GM21825 (cell line): ENCODE measurements around the gene C19orf38.
"Not testable (repeated sequence)": the region's sequence is repeated elsewhere in the genome, so short reads cannot be mapped to it uniquely, and the experiment has no call there.

Experiments
- ATAC-seq: cut with Tn5 transposase; IDR thresholded peaks from one replicate; pipeline ENCODE4 v1.9.1; 2021; ENCODE audit warnings: mild to moderate bottlenecking, moderate library complexity; ENCODE audit not compliant: unreplicated experiment

The C19orf38 gene

DNA sequence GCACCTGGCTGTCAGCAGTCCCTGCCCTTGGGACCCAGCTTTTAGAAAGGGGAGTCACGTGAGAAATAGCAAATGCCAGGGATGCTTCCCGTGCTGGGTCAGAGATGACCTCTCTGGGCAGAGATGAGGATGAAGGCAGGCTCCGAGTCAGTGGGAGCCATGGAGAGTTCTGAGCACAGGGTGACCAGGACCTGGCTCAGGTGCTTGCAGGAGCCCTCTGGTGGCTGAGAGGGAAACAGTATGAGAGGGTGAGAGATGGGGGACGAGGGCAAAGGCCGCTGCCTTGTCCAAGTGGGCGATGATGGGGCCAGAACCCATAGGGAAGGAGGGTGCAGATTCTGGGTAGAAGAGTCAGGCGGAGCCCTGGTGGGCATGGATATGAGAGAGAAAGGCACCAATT, 28.0 kb upstream of the C19orf38 start:
- ATAC-seq: no peak

DNA sequence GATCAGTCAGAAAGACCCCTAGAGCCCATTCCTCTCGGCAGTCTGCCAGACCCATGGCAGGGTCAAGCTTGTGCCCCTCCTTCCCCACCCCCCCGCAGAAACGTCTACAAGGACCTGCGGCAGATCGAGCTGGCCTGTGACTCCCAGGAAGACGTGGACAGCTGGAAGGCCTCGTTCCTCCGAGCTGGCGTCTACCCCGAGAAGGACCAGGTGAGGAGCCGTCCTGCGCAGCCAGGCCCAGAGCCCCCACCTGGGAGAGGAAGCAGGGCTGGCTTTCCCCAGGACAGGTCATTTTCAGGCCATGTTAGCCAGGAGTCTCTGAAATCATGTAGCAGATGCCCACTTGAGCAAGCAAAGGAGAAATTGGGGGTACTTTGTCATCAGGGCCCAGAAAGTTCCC, 24.5 kb upstream of the C19orf38 start:
- ATAC-seq: no peak

DNA sequence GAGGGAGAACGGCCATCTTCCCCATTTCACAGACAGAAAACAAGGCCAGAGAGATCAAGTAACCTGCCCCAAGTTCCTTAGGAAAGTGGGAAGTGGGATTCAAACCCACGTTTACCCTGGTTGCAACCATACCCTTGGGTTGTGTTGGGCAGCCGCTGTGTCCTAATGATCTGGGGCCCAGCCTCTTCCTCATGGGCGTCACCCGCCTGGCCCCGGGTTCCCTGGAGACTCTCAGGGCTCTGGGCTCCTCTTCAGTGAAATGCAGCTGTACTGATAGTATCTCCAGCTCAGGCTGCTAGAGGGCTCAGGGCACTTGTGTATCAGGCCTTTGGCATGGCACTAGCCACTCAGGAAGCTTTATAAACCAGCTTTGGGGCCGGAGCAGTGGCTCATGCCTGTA, 22.0 kb upstream of the C19orf38 start:
- no peak for ATAC-seq

DNA sequence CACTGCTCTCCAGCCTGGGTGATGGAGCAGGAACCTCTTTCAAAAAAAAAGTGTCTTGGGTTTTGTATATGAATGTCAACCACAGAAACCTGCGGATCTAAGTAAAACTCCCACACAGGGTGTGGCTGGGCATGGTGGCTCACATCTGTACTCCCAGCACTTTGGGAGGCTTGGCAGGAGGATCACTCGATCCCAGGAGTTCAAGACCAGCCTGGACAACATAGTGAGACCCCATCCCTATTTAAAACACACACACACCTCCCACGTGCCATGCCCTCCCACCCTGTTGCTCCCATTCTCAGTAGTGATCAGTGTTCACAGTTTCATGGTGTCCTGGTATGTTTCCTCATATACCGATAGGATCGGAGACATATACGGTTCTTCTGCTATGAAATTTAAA, 21.4 kb upstream of the C19orf38 start:
- no peak for ATAC-seq

DNA sequence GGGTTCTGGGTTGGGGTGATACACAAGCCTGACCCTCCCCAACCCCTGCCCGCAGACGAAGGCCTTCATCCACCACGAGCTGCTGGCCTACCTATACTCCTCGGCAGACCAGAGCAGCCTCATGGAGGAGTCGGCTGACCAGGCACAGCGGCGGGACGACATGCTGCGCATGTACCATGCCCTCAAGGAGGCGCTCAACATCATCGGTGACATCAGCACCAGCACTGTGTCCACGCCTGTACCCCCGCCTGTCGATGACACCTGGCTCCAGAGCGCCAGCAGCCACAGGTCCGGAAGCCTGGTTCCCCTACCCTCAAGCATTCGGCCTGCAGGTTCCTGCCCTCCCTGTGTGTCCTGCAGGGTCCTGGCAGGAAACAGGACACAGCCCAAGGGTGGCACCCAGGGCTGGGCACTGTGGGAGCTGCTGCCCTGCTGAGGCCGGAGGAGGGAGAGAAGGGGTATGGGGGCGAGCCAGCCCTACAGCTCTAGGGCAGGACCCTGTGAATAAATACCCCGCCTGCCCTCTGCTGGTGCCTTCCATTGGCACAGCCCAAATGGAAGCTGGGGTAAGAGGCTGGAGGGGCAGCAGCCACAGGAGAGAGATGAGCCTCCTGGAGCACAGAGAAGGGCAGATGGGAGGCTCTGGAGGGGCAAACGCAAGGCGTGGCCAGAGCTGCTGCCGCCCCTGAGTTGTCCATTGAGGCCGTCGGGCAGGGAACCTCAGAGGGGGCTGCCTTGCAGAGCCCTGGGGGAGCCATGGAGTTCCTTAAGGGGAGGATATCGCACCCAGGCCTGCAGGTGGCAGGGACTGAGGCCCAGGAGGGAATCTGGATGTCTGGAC, 19.0 kb upstream of the C19orf38 start:
- no peak for ATAC-seq

DNA sequence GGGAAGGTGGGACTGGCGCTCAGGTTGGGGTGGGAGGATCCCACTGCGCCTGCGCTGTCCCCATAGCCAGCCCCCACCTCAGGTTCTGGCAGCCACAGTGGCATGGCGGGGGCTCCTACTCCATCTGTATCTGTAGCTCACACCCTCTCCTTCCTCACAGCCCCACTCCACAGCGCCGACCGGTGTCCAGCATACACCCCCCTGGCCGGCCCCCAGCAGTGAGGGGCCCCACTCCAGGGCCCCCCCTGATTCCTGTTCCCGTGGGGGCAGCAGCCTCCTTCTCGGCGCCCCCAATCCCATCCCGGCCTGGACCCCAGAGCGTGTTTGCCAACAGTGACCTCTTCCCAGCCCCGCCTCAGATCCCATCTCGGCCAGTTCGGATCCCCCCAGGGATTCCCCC, 18.2 kb upstream of the C19orf38 start:
- ATAC-seq: no peak

DNA sequence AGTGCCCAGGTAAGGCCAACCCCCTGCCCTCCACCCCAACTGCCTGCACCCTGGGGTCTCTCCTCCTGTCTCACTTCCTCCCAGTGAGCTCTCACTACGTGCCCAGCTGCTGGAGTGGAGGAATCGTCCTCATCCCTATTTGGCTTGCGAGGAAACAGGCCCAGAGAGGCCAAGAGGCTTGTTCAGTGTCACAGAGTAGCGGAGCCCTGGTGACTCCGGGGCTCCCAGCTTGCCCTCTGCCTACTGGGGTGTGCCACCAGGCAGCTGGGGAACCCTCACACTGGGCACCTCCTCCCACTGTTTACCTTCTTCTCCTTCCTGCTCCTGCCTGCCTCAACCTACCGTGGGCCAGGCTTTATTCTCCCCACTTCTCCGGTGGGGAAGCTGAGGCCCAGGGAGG, 17.8 kb upstream of the C19orf38 start:
- ATAC-seq: no peak

DNA sequence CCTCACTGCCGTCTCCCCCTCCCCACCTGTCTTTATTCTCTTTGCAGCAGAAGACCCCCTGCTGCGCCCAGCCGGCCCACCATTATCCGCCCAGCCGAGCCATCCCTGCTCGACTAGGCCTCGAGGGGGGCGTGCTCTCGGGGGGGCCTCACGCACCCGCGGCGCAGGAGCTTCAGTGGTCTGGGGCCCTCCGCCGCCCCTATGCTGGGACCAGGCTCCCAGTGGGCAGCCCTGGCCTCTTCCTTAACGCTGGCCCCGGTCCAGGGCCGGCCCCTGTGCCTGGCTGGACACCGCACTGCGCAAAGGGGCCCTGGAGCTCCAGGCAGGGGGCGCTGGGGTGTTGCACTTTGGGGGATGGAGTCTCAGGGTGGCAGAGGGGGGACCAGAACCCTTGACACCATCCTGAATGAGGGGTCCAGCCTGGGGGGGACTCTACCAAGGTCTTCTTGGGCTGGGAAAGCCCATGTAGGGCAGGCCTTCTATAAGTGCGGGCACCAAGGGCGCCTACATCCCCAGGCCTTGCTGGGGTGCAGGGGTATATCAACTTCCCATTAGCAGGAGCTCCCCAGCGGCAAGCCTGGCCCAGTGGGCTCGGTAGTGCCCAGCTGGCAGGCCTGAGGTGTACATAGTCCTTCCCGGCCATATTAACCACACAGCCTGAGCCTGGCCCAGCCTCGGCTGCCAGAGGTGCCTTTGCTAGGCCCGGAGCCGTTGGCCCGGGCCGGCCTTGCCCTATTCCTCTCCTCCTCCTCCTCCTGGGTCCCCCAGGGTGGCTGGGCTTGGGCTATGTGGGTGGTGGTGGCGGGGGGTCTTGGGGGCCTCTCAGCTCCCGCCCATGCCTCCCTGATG, 17.1 kb upstream of the C19orf38 start:
- ATAC-seq: no peak

DNA sequence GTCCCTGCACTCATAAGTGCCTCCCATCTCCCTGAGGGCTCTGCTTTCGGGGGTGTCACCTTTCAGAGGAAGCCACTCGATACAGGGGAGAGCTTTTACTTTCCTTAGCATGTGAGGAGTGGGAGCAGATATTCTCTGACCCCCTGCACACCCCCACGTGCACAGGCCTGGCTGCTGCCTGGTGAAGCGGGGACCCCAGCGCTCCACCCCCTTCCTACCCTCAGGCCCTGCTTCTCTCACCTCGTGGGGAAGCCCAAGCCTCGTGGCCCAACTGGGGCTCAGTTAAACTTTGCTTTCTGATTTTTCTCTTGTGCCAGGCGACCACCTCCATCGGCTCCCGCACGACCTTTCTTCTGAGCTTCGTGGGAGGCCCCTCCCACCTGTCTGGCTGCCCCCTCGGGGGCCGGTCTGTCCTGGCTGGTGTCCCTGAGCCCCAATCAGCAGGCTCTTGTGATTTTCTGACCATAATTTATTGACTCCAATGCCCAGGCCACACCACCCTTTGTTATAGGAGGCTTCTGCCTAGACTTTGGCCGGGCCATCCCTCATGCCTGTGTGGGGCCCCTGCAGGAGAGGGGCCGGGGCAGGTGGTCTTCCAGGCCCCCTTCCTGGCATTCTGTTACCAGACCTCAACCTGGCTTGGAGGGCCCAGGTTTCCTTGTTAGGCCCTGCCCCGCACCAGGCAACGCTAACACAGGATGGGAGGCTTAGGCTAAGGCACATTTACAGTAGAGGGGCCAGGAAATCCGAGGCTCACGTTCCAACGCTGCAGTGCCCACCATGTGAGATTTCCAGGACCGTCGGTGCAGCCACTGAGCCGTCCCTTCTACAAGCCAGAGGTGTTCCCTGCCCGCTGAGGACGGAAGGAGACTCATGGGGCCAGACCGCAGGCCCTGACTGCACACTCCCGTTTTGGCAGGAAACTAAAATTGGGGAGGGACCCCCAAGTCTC, 16.0 kb upstream of the C19orf38 start:
- ATAC-seq: no peak

DNA sequence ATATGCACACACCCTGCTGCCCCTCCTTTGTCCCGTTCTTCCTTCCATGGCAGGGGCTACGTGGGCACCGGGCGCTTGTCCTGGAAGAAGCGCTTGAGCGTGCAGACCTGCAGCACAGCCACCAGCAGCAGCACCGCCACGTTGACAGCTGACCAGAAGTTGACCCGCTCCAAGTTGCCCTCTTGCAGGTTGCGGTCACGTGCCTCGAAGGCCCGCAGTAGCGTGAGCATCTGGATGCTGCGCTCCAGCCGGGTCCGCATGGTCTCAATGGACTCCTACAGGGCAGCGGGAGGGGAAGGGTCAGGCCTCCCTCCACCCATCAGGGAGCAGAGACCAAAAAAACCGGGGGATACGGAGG, 15.3 kb upstream of the C19orf38 start:
- ATAC-seq: no peak

DNA sequence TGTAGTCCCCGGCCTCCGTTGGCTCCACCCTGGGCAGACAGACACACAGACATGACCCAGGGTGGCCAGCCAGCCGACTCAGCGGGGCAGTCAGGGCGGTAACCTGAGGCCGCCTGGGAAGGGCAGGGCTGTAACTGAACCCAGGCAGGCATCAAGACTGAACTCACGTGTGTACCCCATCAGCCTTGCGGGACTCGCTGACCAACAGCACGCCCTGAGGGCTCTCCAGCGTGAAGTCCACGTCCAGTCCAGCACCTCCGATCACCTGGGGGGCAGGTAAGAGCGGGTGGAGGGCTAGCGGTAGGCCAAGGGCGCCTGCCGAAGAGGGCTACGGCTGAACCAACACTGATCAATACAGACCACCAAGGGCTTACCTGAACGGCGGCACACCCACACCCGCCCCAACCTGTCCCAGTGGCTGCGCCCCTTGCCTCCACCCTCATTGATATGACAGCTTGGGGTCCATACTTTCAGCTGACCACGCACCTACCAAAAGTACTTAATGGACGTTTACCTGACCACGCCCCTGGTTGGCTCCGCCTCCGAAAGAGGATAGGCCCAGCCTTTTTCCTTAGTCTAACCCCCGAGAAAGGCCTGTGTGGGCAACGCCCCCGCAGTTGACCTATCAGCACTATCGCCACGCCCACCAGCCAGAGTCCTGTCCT, 13.0 kb upstream of the C19orf38 start:
- ATAC-seq: no peak

DNA sequence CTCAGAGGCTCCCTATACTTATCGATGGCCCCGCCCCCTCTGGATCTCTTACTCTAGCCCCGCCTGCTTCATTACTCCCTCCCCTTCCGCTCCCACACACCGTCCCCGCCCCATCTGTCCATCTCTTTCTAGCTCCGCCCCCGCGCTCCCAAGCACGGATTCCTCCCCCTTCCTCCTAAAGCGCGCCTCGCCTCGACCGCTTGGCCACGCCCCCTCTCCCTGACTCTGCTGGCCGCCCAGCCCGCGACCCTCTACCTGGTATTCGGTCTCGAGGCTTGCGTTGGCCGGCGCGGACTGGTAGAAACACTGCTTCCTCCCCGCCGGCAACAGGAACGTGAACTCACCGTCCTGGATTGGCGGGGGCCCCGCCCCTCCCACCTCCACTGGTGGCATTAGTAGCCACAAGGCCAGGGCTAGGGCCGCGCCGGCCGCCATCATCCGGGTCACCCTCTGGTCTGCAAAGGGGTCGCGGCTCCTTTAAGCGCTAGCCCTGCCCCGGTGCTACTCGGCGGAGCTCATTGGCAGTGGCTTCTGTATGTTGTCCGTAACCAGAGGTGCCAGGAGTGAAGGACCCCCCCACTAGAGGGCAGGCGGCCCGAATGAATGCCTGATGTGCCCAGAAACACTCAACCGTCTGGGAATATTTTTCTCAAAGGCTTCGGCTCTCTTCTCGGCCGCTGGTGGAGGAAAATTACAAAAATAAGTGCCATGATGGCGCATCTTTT, 12.3 kb upstream of the C19orf38 start, which contains the start of gene TMED1:
TSS of gene TMED1 (minus strand) at position 459 of the 725 bp plus-strand sequence. CDS start at position 438, 21 bp downstream.
- ATAC-seq: peak; percentile 59

DNA sequence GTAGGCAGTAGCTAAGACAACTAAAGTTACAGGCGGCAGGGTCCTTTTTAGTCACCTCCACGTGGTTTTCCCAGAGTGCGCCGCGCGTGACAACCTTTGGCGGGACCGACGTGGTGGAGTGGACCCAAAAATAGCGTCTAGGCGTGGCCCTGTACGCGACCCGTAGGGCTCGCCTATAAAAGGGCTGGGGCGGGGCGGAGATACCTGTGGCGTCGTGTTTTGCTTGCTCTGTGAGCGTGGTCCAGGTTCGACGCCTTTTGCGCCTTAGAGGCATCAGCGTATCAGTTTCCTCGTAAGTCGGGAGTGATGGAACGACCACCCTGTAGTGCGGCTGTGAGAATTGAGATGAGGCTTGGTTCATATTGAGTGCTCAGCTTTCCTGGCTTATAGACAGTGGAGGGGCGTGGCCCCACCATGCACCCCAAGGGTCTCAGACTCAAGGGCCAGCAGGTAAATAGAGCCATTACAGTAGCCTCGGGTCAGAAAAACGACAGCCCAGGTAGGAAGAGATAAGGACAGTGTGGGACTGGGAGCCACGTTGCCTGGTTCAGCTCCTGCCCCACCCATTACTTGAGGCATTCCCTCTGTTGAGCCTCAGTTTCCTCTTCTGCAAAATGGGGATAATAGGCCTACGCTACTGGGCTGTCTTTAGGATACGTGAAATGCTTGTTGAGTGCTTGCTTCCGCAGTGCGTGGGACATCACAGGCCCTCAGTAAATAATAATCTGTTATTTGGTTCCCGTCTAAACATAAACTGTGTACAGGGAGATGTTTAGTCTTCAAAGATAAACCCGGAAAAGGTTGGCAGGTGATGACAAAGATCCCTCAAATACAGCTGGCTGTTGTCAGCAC, 11.5 kb upstream of the C19orf38 start:
- ATAC-seq: peak; percentile 25

DNA sequence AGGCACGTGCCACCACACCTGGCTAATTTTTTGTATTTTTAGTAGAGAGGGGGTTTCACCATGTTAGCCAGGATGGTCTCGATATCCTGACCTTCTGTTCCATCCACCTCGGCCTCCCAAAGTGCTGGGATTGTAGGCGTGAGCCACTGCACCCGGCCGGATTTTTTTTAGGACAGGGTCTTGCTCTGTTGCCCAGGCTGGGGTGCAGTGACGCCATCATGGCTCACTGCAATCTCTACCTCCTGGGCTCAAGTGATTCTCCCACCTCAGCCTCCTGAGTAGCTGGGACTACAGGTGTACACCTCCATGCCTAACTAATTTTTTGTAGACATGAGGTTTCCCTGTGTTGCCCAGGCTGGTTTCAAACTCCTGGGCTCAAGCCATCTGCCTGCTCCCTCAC, 10.6 kb upstream of the C19orf38 start:
- not testable (repeated sequence) for ATAC-seq

DNA sequence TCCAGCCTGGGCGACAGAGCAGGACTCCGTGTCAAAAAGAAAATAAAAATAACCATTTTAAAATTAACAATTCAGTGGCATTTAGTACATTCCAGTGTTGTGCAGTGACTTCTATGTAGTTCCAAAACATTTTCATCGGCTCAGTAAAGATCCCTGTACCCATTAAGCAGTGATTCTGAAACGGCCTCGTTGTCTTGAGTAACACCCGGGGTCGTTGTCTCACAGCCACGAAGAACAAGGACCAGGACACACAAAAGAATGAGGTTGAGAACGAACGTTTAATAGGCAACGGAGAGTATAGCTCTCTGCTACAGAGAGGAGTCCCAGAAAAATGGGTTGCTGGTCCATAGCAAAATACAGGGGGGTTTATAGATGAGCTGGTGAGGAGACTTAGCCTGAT, 9.8 kb upstream of the C19orf38 start:
- ATAC-seq: no peak

DNA sequence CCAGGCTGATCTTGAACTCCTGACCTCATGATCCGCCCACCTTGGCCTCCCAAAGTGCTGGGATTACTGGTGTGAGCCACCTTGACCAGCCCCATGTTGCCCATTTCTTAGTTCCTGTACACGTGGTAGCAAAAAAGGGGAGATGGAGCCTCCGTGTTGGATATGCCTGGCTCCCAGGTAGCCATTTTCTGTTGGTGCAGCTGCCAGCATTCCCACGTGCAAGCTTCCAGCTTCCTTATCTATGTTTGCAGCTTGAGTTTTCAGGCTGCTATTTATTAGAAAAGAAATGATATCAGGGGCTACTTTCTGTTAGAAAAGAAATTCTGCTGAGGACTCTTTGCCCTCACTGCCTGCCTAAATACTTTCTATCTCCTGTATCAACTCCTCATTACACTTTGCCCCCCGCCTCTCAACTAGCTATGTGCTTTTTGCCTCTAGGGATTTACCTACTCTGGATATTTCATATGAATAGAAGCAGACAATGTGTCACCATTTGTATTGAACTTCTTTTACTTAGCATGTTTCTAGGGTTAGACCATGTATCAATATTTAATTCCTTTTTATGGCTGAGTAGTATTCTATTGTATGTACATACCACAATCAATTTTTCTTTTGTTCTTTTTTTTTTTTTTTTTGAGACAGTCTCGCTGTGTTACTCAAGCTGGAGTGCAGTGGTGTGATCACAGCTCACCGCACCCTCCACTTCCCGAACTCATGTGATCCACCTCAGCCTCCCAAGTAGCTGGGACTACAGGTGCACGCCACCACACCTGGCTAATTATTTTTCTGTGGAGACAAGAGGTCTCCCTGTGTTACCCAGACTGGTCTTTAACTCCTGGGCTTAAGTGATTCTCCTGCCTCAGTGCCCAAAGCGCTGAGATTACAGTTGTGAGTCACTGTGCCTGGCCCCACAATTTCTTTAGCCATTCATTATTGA, 8.8 kb upstream of the C19orf38 start:
- ATAC-seq: no peak

DNA sequence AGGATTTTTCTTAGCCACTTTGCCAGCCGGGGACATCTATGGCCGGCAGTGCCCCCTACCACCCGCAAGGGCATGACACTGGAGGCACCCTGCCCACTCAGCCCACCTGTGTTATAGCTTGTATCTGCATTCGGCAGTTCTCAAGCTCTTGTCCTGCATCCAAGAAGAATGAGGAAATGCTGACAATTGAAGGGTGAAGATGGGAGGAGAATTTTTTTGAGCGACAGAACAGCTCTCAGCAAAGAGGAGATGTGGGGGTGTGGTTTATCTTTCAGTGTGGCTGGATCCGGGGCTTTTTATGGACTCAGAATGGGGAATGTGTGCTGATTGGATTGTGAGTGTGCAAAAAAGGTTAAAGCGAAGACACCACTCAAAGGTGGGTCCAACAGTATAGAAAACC, 5.4 kb upstream of the C19orf38 start:
- ATAC-seq: no peak
